Lower lobe of right lung (tissue), 2 donors: ENCODE data around the gene PERCC1. TPM values are rescaled to one million over a fixed set of nuclear protein-coding genes. Genes with fewer than 3 reads are reported as not detected.
A peak's percentile ranks its signal among the peaks of the same experiment; 100 is the strongest.

Experiments
- ATAC-seq, 2 donors: fragments of 200-7000 bp; cut with Tn5 transposase; one replicate each; pipeline ENCODE4 v1.9.1; 2020 to 2022; ENCODE audit warnings: mild to moderate bottlenecking in 2 of 2, moderate library complexity in 2 of 2
- DNase-seq: peaks from one replicate; pipeline ENCODE4 v3.0.0-alpha.2; 2020
- H3K27ac ChIP-seq: fragments of 200-600 bp; one replicate; pipeline ENCODE4 v1.8.0; 2022
- H3K27me3 ChIP-seq: fragments of 200-600 bp; one replicate; pipeline ENCODE4 v1.8.0; 2022; ENCODE audit warnings: low read depth
- H3K36me3 ChIP-seq: fragments of 200-600 bp; one replicate; pipeline ENCODE4 v1.8.0; 2022; ENCODE audit warnings: mild to moderate bottlenecking
- H3K4me1 ChIP-seq: fragments of 200-600 bp; one replicate; pipeline ENCODE4 v1.8.0; 2022
- H3K4me3 ChIP-seq: fragments of 200-600 bp; one replicate; pipeline ENCODE4 v1.8.0; 2022; ENCODE audit warnings: mild to moderate bottlenecking
- H3K9me3 ChIP-seq: fragments of 200-600 bp; one replicate; pipeline ENCODE4 v1.8.0; 2022
- intact Hi-C: fragments of 100-400 bp; cut with DNase I; formaldehyde crosslinking; loops from one replicate; pipeline ENCODE4 v1.11.0; 2022
- total RNA-seq: library from RNA; stranded (reverse); fragmentation: NEBNext Ultra II Directional; extraction: Animal tissue kit (Norgen Biotek cat#: 25700); gene quantifications from one replicate; pipeline ENCODE4 v1.2.1, GENCODE V29; 2021
- TF ChIP-seq, protein P1 (sequence below): fragments of 200-600 bp; IDR thresholded peaks from one replicate; pipeline ENCODE4 v1.8.0; 2022; ENCODE audit warnings: antibody characterized with exemption, mild to moderate bottlenecking
- donor health status: DM: no; HTN: yes; CAD: no; lungs with severe emphysema.

PERCC1 gene
- total RNA-seq, 1 donor from 2014 or later, result not detected

DNA sequence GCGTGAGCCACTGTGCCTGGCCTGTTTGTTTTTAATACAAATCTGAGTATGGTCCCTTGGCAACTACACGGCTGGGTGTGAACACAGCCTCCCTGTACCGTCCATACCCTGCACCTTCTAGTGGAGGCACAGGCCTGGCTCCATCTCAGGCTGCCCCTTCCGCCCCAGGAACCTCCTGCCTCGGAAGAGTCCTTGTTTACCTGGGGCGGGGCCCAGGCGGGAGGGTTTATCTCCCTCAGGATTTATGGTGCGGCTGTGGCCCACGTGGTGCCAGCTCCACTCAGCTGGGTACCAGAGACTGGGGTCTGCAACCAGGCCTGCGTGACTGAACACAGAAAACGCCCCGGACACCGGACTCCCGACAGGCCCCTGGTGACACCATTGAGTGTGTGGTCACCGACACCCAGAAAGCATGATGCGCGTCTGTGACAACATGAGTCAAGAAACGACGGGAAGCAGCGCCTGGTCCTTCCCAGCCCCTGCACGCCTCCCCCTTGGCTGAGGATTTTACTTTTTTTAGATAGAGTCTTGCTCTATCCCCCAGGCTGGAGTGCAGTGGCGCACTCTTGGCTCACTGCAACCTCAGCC lies 35.3 kb upstream of the PERCC1 start:
- H3K4me3 ChIP-seq, result no peak overlapping the region
- H3K36me3 ChIP-seq, result peaks cover 90% of the 10 kb centered on the region
- intact Hi-C loops, result no loop called here
- no peaks in the 10 kb centered on the region for H3K9me3 ChIP-seq
- no peaks in the 10 kb centered on the region for H3K4me1 ChIP-seq
- TF ChIP-seq, protein P1, sequence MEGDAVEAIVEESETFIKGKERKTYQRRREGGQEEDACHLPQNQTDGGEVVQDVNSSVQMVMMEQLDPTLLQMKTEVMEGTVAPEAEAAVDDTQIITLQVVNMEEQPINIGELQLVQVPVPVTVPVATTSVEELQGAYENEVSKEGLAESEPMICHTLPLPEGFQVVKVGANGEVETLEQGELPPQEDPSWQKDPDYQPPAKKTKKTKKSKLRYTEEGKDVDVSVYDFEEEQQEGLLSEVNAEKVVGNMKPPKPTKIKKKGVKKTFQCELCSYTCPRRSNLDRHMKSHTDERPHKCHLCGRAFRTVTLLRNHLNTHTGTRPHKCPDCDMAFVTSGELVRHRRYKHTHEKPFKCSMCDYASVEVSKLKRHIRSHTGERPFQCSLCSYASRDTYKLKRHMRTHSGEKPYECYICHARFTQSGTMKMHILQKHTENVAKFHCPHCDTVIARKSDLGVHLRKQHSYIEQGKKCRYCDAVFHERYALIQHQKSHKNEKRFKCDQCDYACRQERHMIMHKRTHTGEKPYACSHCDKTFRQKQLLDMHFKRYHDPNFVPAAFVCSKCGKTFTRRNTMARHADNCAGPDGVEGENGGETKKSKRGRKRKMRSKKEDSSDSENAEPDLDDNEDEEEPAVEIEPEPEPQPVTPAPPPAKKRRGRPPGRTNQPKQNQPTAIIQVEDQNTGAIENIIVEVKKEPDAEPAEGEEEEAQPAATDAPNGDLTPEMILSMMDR, result no peak
- no peak overlapping the region for H3K27ac ChIP-seq
- DNase-seq (no peak), ATAC-seq (no peak)
- no peaks in the 10 kb centered on the region for H3K27me3 ChIP-seq

DNA sequence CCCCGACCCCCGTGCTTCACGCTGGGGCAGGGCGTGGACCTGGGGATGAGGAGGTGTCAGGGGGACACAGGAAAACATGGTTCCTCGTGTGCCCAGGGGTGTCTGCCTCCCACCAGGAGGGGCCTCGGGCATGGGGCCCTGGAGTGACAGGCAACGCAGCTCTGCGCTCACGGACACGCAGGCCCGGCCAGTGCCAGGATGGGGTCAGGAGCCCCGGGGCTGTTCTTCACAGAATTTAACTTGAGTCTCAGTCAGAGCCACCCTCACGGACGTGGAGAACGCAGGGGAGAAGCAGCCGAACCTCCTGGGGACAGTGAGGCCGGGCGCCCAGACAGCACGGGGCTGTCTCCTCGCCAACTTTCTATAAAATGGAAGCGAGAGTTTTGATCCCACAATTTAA lies 33.1 kb upstream of the PERCC1 start:
- DNase-seq (no peak), ATAC-seq (no peak)
- Histone ChIP-seq H3K36me3 (peaks cover 92% of the 10 kb centered on the region), H3K27me3 (no peaks in the 10 kb centered on the region), H3K9me3 (no peaks in the 10 kb centered on the region), H3K4me1 (no peaks in the 10 kb centered on the region), H3K27ac (no peak overlapping the region), H3K4me3 (no peak overlapping the region)
- TF ChIP-seq, protein P1, result no peak
- intact Hi-C loops, result no loop called here

DNA sequence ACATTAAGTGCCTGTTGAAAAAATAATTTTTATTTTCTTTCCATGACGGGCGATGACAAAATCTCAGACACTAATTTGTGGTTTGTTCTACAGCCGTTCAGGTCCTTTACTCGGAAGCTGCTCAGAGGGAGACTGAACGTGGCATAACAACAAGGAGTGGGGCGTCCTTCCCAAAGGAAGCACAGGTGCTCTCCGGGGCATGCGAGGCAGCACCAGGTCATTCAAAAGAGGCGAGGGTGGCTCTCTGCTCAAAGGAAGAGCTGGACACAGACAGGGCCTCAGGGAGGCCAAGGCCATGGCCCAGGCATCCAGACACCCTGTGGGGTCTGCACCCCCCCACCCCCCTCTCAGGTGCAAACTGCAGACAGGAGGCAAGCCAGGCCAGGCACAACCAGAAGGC lies 32.5 kb upstream of the PERCC1 start:
- Histone ChIP-seq H3K9me3 (no peaks in the 10 kb centered on the region), H3K27ac (no peak overlapping the region), H3K4me3 (no peak overlapping the region), H3K36me3 (peaks cover 92% of the 10 kb centered on the region), H3K27me3 (no peaks in the 10 kb centered on the region), H3K4me1 (no peaks in the 10 kb centered on the region)
- TF ChIP-seq, protein P1, result no peak
- intact Hi-C loops, result no loop called here
- no peak for ATAC-seq
- no peak for DNase-seq

DNA sequence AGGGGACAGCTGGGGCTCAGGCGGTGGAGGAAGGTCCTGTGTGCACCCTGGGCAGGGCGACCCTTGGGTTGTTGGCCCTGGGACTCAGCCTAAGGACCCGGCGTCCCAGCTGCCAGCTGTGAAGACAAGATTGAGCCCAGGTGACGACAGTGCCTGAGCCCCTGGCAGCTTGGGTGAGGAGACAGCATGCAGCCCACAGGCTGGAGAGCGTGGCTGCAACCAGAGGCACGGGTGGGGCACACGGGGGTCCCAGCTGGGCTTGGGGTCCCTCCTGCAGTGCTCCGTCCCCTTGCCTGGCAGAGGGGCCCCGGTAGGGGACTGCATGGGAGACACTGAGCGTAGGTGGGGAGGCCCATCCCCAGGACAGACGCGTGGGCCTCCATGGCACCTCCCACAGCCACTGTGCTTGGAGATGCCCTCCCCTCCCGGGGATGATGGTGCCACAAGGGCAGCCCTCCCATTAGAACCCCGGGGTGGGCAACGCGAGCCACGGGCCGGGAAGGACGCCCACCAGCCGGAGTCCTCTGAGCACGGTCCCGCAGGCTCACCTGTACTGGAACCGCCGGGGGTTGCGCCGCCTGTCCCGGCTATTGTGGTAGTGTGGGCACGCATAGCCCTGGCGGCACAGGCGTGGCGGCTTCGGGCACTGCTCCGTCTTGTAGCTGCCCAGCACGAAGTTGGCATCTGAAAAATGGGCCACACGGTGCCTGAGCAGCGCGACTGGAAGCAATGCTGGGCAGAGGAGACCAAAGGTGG lies 31.9 kb upstream of the PERCC1 start:
- no peaks in the 10 kb centered on the region for H3K27me3 ChIP-seq
- intact Hi-C loops, result no loop called here
- H3K4me3 ChIP-seq, result no peak overlapping the region
- TF ChIP-seq, protein P1, result no peak
- peaks cover 91% of the 10 kb centered on the region for H3K36me3 ChIP-seq
- no peaks in the 10 kb centered on the region for H3K9me3 ChIP-seq
- no peak overlapping the region for H3K27ac ChIP-seq
- no peaks in the 10 kb centered on the region for H3K4me1 ChIP-seq
- ATAC-seq (peak; percentile 10 to 19), DNase-seq (no peak)

DNA sequence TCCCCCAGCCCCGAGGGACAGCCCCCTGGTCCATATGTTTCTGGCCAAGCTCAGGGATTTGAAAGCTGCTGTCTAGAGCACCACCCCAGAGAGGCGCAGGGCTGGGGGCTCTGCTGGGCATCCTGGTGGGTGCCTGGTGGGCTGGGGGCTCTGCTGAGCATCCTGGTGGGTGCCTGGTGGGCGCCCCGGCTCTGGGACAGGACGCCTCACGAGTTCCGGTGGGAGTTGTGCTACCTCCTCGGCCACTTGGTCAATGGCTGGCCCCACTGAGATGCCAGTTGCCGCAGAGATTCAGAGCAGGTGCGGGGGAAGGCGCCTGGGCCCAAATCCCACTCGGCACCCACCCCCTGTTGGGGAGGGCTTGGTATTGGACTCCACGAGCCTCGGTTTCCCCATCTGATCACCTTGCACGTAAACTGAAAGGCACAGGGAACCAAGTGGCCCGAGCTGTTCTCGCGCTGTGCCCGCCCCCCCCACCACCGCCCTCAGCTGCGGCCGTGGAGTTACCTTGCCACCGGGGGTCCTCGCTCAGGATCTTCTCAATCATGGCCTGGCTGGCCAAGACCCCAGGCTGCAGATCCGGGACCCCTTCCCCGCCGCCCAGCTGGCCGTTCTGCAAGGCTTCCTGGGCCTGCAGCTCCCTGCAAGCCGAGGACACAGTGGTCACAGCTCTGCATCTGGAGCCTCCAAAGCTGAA lies 29.7 kb upstream of the PERCC1 start:
- Histone ChIP-seq H3K27ac (no peak overlapping the region), H3K4me1 (no peaks in the 10 kb centered on the region), H3K9me3 (no peaks in the 10 kb centered on the region), H3K4me3 (no peak overlapping the region), H3K27me3 (no peaks in the 10 kb centered on the region), H3K36me3 (peaks cover 88% of the 10 kb centered on the region)
- ATAC-seq, result no peak
- TF ChIP-seq, protein P1, result no peak
- no peak for DNase-seq
- intact Hi-C loops, result no loop called here
